K562 (cell line): Measurements from ENCODE around the gene EDARADD. TPM values are rescaled to one million over a fixed set of nuclear protein-coding genes. Genes with fewer than 3 reads are reported as not detected.
A peak's percentile ranks its signal among the peaks of the same experiment; 100 is the strongest.

ENCODE experiments used
- ATAC-seq: fragments of 200-7000 bp; cut with Tn5 transposase; 3 replicates; pipeline ENCODE4 v1.9.1; 2020; ENCODE audit warnings: moderate library complexity
- BruUV-seq: library from RNA; stranded (reverse); fragments of 400-500 nt; replicated peaks from 2 replicates; lab custom pipeline; 2021; lab: Mats Ljungman, UMichigan
- CTCF ChIA-PET: fragments of 300-600 bp; formaldehyde crosslinking; extraction: SDS; loops from one replicate; lab custom pipeline; 2021; ENCODE audit warnings: low intra/inter-chr PET ratio; lab: Yijun Ruan, JAX
- POLR2A ChIA-PET: fragments of 300-600, 350-650 bp; sonication (Branson Sonifier 250); formaldehyde crosslinking; extraction: SDS; loops from one replicate; lab custom pipeline; 2021; ENCODE audit warnings: antibody characterized with exemption, inconsistent platforms; lab: Yijun Ruan, JAX
- DNase-seq, 4 experiments: peaks; one replicate each; pipeline versions ENCODE4 v3.0.0 to v3.0.0-alpha.2; 2011 to 2018; ENCODE audit warnings: low spot score in 3 of 4, mixed read lengths in 3 of 4; ENCODE audit errors: extremely low read depth in 1 of 4
- FAIRE-seq: peaks from 2 replicates; lab custom pipeline; 2011; peaks lifted over from hg19 to GRCh38; lab: Jason Lieb, UNC
- H2AFZ ChIP-seq: 2 replicates; pipeline ENCODE4 v1.6.0; 2011; ENCODE audit warnings: low read depth, low read length, control low read depth, inconsistent platforms
- H3K27ac ChIP-seq: fragments of 200-600 bp; 3 replicates; pipeline ENCODE4 v1.8.0; 2011; ENCODE audit warnings: low read depth, mild to moderate bottlenecking, control low read depth, inconsistent platforms, low read length, moderate library complexity, mixed read lengths; ENCODE audit errors: extremely low read depth
- H3K27me3 ChIP-seq, 2 experiments: fragments of 300-600 bp in 1 of 2; 2 replicates in 1 of 2; 3 replicates in 1 of 2; pipeline versions ENCODE4 v1.6.0 to v1.8.0; 2011; ENCODE audit warnings: inconsistent platforms in 2 of 2, low read length in 2 of 2, mild to moderate bottlenecking in 1 of 2, mixed read lengths in 1 of 2, moderate library complexity in 1 of 2; ENCODE audit not compliant: control insufficient read depth in 2 of 2, insufficient read depth in 2 of 2
- H3K36me3 ChIP-seq: fragments of 300-600 bp; 3 replicates; pipeline ENCODE4 v1.8.0; 2011; ENCODE audit warnings: mild to moderate bottlenecking, low read length, inconsistent platforms; ENCODE audit not compliant: control insufficient read depth, insufficient read depth
- H3K4me1 ChIP-seq, 2 experiments: fragments of 200-600 bp in 1 of 2; replicated peaks in 1 of 2; 2 replicates in 1 of 2; 3 replicates in 1 of 2; pipeline versions ENCODE4 v1.5.1 to v1.8.0; 2011; ENCODE audit warnings: inconsistent platforms in 2 of 2, low read length in 2 of 2, mild to moderate bottlenecking in 1 of 2, mixed read lengths in 1 of 2, moderate library complexity in 1 of 2; ENCODE audit not compliant: control insufficient read depth in 2 of 2, insufficient read depth in 2 of 2
- H3K4me2 ChIP-seq: 2 replicates; pipeline ENCODE4 v1.6.1; 2011; ENCODE audit warnings: low read length, control low read depth, inconsistent platforms, mixed read lengths; ENCODE audit not compliant: insufficient read depth
- H3K4me3 ChIP-seq: fragments of 200-600 bp; sonication (generic), shearing (Covaris generic); 2 replicates; pipeline ENCODE4 v1.5.1; 2016; ENCODE audit warnings: control low read depth, inconsistent platforms
- H3K79me2 ChIP-seq: fragments of 200-600 bp; 3 replicates; pipeline ENCODE4 v1.8.0; 2011; ENCODE audit warnings: low read length, inconsistent platforms; ENCODE audit not compliant: control insufficient read depth, insufficient read depth
- H3K9ac ChIP-seq, 2 experiments: 2 replicates each; pipeline versions ENCODE4 v1.6.0 to v1.6.1; 2011; ENCODE audit warnings: low read depth in 2 of 2, low read length in 2 of 2, control low read depth in 1 of 2, inconsistent platforms in 1 of 2, mild to moderate bottlenecking in 1 of 2, mixed read lengths in 1 of 2; ENCODE audit not compliant: insufficient read depth in 1 of 2
- H3K9me1 ChIP-seq: one replicate; pipeline ENCODE4 v1.6.0; 2011; ENCODE audit warnings: inconsistent platforms, mild to moderate bottlenecking, low read length, moderate library complexity; ENCODE audit not compliant: control insufficient read depth, insufficient read depth
- H3K9me3 ChIP-seq: replicated peaks from 2 replicates; pipeline ENCODE4 v1.5.1; 2011; ENCODE audit warnings: low read depth, low read length, inconsistent platforms; ENCODE audit not compliant: control insufficient read depth, insufficient read depth
- H4K20me1 ChIP-seq: replicated peaks from 2 replicates; pipeline ENCODE4 v1.6.1; 2011; ENCODE audit warnings: low read length, inconsistent platforms, mixed read lengths; ENCODE audit not compliant: control insufficient read depth, insufficient read depth
- ATF3 ChIP-seq, 2 experiments: fragments of 450-650 bp in 1 of 2; sonication (generic) in 1 of 2; formaldehyde crosslinking in 1 of 2; IDR thresholded peaks in 1 of 2; conservative IDR thresholded peaks in 1 of 2; 2 replicates each; pipeline versions ENCODE4 v1.6.1 to v1.8.1; 2016 to 2023; ENCODE audit warnings: mild to moderate bottlenecking in 2 of 2, moderate library complexity in 2 of 2, inconsistent platforms in 1 of 2, missing genetic modification reagents in 1 of 2
- BRF2 ChIP-seq: IDR thresholded peaks from 3 replicates; pipeline ENCODE4 v1.6.1; 2011; ENCODE audit warnings: borderline replicate concordance, mild to moderate bottlenecking; ENCODE audit not compliant: insufficient read length, insufficient read depth
- ELK1 ChIP-seq: sonication (generic); formaldehyde crosslinking; IDR thresholded peaks from 2 replicates; pipeline ENCODE4 v1.8.1; 2022; ENCODE audit warnings: missing genetic modification reagents
- FOS ChIP-seq: IDR thresholded peaks from 3 replicates; pipeline ENCODE4 v1.6.1; 2011; ENCODE audit not compliant: insufficient read length; ENCODE audit errors: extremely low read depth
- JUNB ChIP-seq: fragments of 450-650 bp; formaldehyde crosslinking; conservative IDR thresholded peaks from 2 replicates; pipeline ENCODE4 v1.4.0; 2020; ENCODE audit warnings: mild to moderate bottlenecking
- POLR2AphosphoS2 ChIP-seq: IDR thresholded peaks from 2 replicates; pipeline ENCODE4 v1.6.1; 2012; ENCODE audit warnings: low read length, improper control_type of control experiment
- PRDM10 ChIP-seq: fragments of 450-650 bp; IDR thresholded peaks from 2 replicates; pipeline ENCODE4 v1.6.1; 2018; ENCODE audit not compliant: partially characterized antibody
- SAP30 ChIP-seq: fragments of 200-600 bp; sonication (generic); IDR thresholded peaks from 2 replicates; pipeline ENCODE4 v1.6.1; 2012; ENCODE audit warnings: borderline replicate concordance, low read depth, mild to moderate bottlenecking, moderate library complexity, low read length, control low read depth, inconsistent platforms; ENCODE audit not compliant: insufficient read depth, poor library complexity, severe bottlenecking
- TSC22D4 ChIP-seq: fragments of 450-650 bp; IDR thresholded peaks from 2 replicates; pipeline ENCODE4 v1.6.1; 2016; ENCODE audit warnings: missing genetic modification characterization, missing biosample characterization, control low read depth
- ZBTB34 ChIP-seq: fragments of 250-450 bp; sonication (Bioruptor Pico); IDR thresholded peaks from 2 replicates; pipeline ENCODE4 v1.8.0; 2021; ENCODE audit warnings: mild to moderate bottlenecking, moderate library complexity
- ZNF655 ChIP-seq: fragments of 250-450 bp; sonication (Bioruptor Pico); IDR thresholded peaks from 2 replicates; pipeline ENCODE4 v1.5.0; 2021
- WGBS: fragments of 100-300 bp; shearing (Covaris generic); methylation state at CpG from one replicate; pipeline ENCODE4 v1.1.6; 2016; ENCODE audit warnings: low coverage, mixed read lengths; ENCODE audit not compliant: insufficient coverage; ENCODE audit errors: missing lambda C conversion rate; 5-methylcytosine and 5-hydroxymethylcytosine counted together
- in situ Hi-C: fragments of 300-500 bp; cut with MboI; formaldehyde crosslinking; loops from 4 replicates; pipeline ENCODE4 v1.15.0; 2018; ENCODE audit warnings: inconsistent platforms, mixed read lengths
- intact Hi-C: fragments of 100-400 bp; cut with micrococcal nuclease; formaldehyde crosslinking; loops from 2 replicates; pipeline ENCODE4 v1.14.2; 2022
- polyA plus RNA-seq, 8 experiments: library from polyadenylated mRNA; depleted of rRNA in 4 of 8; stranded (reverse) in 5 of 8; unstranded in 3 of 8; fragments of >200 nt; fragmentation: Nextera tagmentation in 2 of 8; fragmentation: Illumina TruSeq in 1 of 8; extraction: Ambion mirVana in 2 of 8; extraction: Trizol in 1 of 8; gene quantifications; 2 replicates each; pipeline versions ENCODE4 v1.2.1 to v1.2.3, GENCODE V29; 2011 to 2014; ENCODE audit warnings: inconsistent platforms in 1 of 8, missing spikeins in 1 of 8
- total RNA-seq, 7 experiments: library from RNA; depleted of rRNA in 6 of 7; stranded (reverse); fragments of >200 nt in 6 of 7; fragmentation: Illumina TruSeq in 2 of 7; extraction: Trizol in 2 of 7; gene quantifications; 2 replicates each; pipeline versions ENCODE4 v1.2.1 to v1.2.3, GENCODE V29; 2011 to 2021; ENCODE audit warnings: low replicate concordance in 1 of 7

The EDARADD gene
- total and polyA plus RNA-seq, 9 of the 15 experiments (the other 6 are each of a cell fraction or from before 2014, with no cell fraction given): 0.46 to 32.4 (median 20.6) TPM

- Histone ChIP-seq H3K9me3 (no peaks in the 10 kb centered on the region), H3K9ac (no peak overlapping the region), H3K4me1 (peaks cover 8 to 9% of the 10 kb centered on the region in 2 experiments; a peak in 3 of 5 replicates), H2AFZ (no peak overlapping the region), H4K20me1 (no peaks in the 10 kb centered on the region; the same call in 1 of the 2 replicates), H3K36me3 (peaks cover 26% of the 10 kb centered on the region; the same call in 1 of the 3 replicates), H3K27me3 (no peaks in the 10 kb centered on the region), H3K9me1 (no peaks in the 10 kb centered on the region), H3K4me3 (no peak overlapping the region), H3K27ac (no peak overlapping the region), H3K4me2 (no peak overlapping the region), H3K79me2 (no peaks in the 10 kb centered on the region)
- 46% methylated on average over 3 of the region's 3 CpGs for WGBS
- BruUV-seq: no TSS peak
- ChIA-PET POLR2A (interaction anchor here (0.7 kb wide), 1 partner anchor 13 kb away, joined by 3 read pairs; no protein-coding TSS in a partner anchor), CTCF (no interaction called here)
- intact Hi-C loops (no loop called here), in situ Hi-C loops (no loop called here)
- ATAC-seq: no peak
- FAIRE-seq: no peak
- no peak for TF ChIP-seq JUNB (CRISPR knock-in tag)
- no peak for TF ChIP-seq BRF2
- no peak for TF ChIP-seq SAP30
- no peak for TF ChIP-seq ZBTB34 (CRISPR knock-in tag)
- no peak for TF ChIP-seq ELK1 (CRISPR knock-in tag)
- TF ChIP-seq TSC22D4 (tag): no peak
- peak; percentile 31 for TF ChIP-seq ATF3 (IDR thresholded peaks at IDR 0.05)
- TF ChIP-seq ATF3 (CRISPR knock-in tag; conservative IDR thresholded peaks at IDR 0.05): no peak
- peak; percentile 48 for TF ChIP-seq PRDM10
- no peak for TF ChIP-seq FOS
- TF ChIP-seq POLR2AphosphoS2: no peak
- no peak for TF ChIP-seq ZNF655
- no peak for DNase-seq
Observed at GRCh38 chr1:236422517-236422876, 28.4 kb downstream of the EDARADD start.
